Caki2 (cell line): ENCODE data around the gene PAPLN. TPM values are rescaled to one million over a fixed set of nuclear protein-coding genes. Genes with fewer than 3 reads are reported as not detected.
A peak's percentile ranks its signal among the peaks of the same experiment; 100 is the strongest.
"Not testable (repeated sequence)": the region's sequence is repeated elsewhere in the genome, so short reads cannot be mapped to it uniquely, and the experiment has no call there.

Experiments
- DNase-seq: peaks from one replicate; pipeline ENCODE4 v3.0.0-alpha.2; 2015; ENCODE audit warnings: low read depth
- in situ Hi-C: cut with HindIII; loops from 2 replicates; pipeline ENCODE4 v1.10.0; 2016; ENCODE audit warnings: low sequenced_read_pairs, low pct_unique_long_range_greater_than_20kb, mixed read lengths
- total RNA-seq: library from RNA; depleted of rRNA; stranded (reverse); fragments of >200 nt; shearing (Covaris generic); gene quantifications from 2 replicates; pipeline ENCODE4 v1.2.3, GENCODE V29; 2014; ENCODE audit warnings: low replicate concordance; rRNA removed

Gene PAPLN
- total RNA-seq, 1 experiment from 2014 or later = 21.2 TPM

DNA sequence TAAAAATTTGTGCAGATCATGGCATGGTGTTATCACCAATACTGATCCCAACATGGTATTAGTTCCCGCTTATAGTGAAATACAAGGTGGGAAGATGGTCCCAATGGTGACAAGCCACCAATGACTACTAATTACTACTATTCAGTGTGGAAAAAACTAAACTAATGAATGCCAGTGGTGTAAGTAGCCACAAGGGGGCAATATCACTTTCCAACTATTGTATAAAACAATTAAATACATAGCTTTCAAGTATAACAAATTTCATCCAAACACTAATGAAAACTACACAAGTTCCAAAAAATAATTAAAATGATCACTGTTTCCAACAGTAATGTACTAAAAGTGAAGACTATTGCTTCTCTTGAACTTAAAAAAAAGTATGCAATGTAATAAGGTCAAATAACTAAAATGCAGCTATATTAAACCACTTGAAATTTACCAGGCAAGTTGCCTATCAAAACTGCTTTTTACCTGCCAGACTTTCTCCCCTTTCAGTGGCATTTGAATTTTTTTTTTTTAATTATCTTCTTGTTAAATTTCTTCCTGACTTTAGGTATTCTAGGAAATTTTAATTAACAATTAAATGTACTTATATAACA is 58.0 kb downstream of the PAPLN start:
- in situ Hi-C loops = loop anchor here (25.0 kb wide), 1 partner anchor 167 kb away; the partner anchor contains the start of gene NUMB
- peak; percentile 55 for DNase-seq

GRCh38 chr14:73305499-73305898 is 68.2 kb downstream of the PAPLN start:
- in situ Hi-C loops = no loop called here

GRCh38 chr14:73307261-73307660 is 70.0 kb downstream of the PAPLN start:
- DNase-seq = no peak
- in situ Hi-C loops = no loop called here

More at GRCh38 chr14:73305499-73305898, 68.2 kb downstream of the PAPLN start:
- DNase-seq = no peak

DNA sequence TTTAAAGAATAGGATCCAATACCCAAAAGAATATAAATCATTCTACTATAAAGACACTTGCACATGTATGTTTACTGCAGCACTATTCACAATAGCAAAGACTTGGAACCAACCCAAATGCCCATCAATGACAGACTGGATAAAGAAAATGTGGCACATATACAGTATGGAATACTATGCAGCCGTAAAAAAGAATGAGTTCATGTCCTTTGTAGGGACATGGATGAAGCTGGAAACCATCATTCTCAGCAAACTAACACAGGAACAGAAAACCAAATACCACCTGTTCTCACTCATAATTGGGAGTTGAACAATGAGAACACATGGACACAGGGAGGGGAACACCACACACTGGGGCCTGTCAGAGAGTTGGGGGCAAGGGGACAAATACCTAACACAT is 71.9 kb downstream of the PAPLN start:
- DNase-seq, in situ Hi-C loops: not testable (repeated sequence)

GRCh38 chr14:73311708-73312030 is 74.4 kb downstream of the PAPLN start:
- DNase-seq = no peak

DNA sequence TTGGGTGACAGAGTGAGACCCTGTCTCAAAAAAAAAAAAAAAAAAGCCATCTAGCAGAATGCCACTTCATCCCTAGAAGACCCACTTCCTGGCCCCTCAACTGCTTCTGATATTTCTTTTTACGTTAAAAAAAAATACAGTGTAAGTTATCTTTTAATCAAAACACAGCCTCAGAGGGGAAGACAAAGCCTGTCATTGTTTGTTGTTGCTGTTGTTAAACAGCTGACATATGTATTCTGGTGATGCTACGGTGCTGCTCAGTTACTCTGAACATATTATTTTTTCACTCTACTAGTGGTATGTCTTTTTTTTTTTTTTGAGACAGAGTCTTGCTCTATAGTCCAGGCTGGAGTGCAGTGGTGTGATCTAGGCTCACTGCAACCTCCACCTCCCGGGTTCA is 75.4 kb downstream of the PAPLN start:
- in situ Hi-C loops = no loop called here
- no peak for DNase-seq

More at GRCh38 chr14:73311708-73312030, 74.4 kb downstream of the PAPLN start:
- in situ Hi-C loops = no loop called here

DNA sequence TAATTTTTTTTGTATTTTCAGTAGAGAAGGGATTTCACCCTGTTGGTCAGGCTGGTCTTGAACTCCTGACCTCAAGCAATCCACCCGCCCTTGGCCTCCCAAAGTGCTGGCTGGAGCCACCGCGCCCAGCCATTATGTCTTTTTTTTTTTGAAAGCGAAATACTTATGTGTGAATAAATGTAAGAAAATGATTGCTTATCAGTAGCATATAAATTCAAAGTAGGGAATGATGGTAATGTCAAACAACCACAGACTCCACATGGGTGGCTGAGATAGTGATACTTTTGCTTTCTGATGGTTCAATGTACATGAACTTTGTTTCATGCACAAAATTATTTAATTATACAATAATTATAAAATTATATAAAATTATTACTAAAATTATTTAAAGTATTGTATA is 75.8 kb downstream of the PAPLN start:
- in situ Hi-C loops = no loop called here
- DNase-seq = no peak

GRCh38 chr14:73323896-73324399 is 86.6 kb downstream of the PAPLN start:
- DNase-seq = no peak
- in situ Hi-C loops = no loop called here

Other genes starting within 250 kb of the PAPLN start
- 2.7 and 2.8 TPM in 2 replicates for gene ZFYVE1, start 210.4 kb upstream of the PAPLN start, total RNA-seq
- gene RBM25, start 179.0 kb upstream of the PAPLN start, total RNA-seq = 1.2 and 4.5 TPM in 2 replicates
- 29.1 and 38.8 TPM in 2 replicates for gene PSEN1, start 101.0 kb upstream of the PAPLN start, total RNA-seq
- 15.0 and 24.9 TPM in 2 replicates for gene NUMB, start 221.0 kb downstream of the PAPLN start, total RNA-seq